Ovary (tissue), 3 donors: Measurements from ENCODE around the gene GSTO2.

Experiments used
- CTCF ChIP-seq, 3 donors: fragments of 450-650 bp in 2 of 3; fragments of 200-600 bp in 1 of 3; IDR thresholded peaks; one replicate each; pipeline versions ENCODE4 v1.5.1 to v1.8.0; 2016 to 2022; ENCODE audit warnings: antibody characterized with exemption in 3 of 3, mild to moderate bottlenecking in 1 of 3
- EP300 ChIP-seq: sonication (generic); formaldehyde crosslinking; IDR thresholded peaks from one replicate; pipeline ENCODE4 v1.6.1; 2017; ENCODE audit warnings: antibody characterized with exemption
- donor health status: DM: no; HTN: no; CAD: no.

- TF ChIP-seq CTCF (IDR thresholded peaks at IDR 0.05) (no peak), EP300 (no peak)
Observed at GRCh38 chr10:104258209-104258608, 10.8 kb upstream of the GSTO2 start.
